H1 (cell line): ENCODE measurements around the gene SLC8A1. TPM values are rescaled to one million over a fixed set of nuclear protein-coding genes. Genes with fewer than 3 reads are reported as not detected.

Experiments
- CTCF ChIA-PET: fragments of 300-600 bp; sonication (Branson Sonifier 250); formaldehyde crosslinking; loops from one replicate; lab custom pipeline; 2021; ENCODE audit not compliant: partially characterized antibody; lab: Charles Lee
- POLR2A ChIA-PET: fragments of 300-600 bp; sonication (Branson Sonifier 250); formaldehyde crosslinking; loops from one replicate; lab custom pipeline; 2021; ENCODE audit warnings: inconsistent platforms; ENCODE audit not compliant: partially characterized antibody; lab: Charles Lee
- DNase-seq, 2 experiments: peaks; one replicate each; pipeline versions ENCODE4 v3.0.0 to v3.0.0-alpha.2; 2010 to 2022; ENCODE audit warnings: low spot score in 2 of 2, low read depth in 1 of 2, mixed read lengths in 1 of 2
- FAIRE-seq: peaks from 2 replicates; lab custom pipeline; 2011; peaks lifted over from hg19 to GRCh38; lab: Jason Lieb, UNC
- H2AFZ ChIP-seq: 2 replicates; pipeline ENCODE4 v1.8.1; 2012; ENCODE audit warnings: low read length, inconsistent platforms
- H2AK5ac ChIP-seq: 2 replicates; pipeline ENCODE4 v1.6.1; 2013; ENCODE audit warnings: low read depth, low read length
- H2BK120ac ChIP-seq: replicated peaks from 2 replicates; pipeline ENCODE3; 2013; ENCODE audit warnings: low read depth, low read length, inconsistent platforms
- H2BK12ac ChIP-seq: 2 replicates; pipeline ENCODE4 v1.6.1; 2013; ENCODE audit warnings: low read depth, low read length
- H2BK15ac ChIP-seq: 2 replicates; pipeline ENCODE4 v1.6.1; 2013; ENCODE audit warnings: low read length
- H2BK20ac ChIP-seq: 2 replicates; pipeline ENCODE4 v1.6.1; 2013; ENCODE audit warnings: low read length
- H2BK5ac ChIP-seq: 2 replicates; pipeline ENCODE4 v1.6.1; 2013; ENCODE audit warnings: low read depth, low read length
- H3K14ac ChIP-seq: 2 replicates; pipeline ENCODE4 v1.6.1; 2013; ENCODE audit warnings: inconsistent platforms; ENCODE audit not compliant: insufficient read length
- H3K18ac ChIP-seq: 2 replicates; pipeline ENCODE4 v1.6.1; 2013; ENCODE audit warnings: low read length; ENCODE audit errors: extremely low read depth
- H3K23ac ChIP-seq: 2 replicates; pipeline ENCODE4 v1.6.1; 2013; ENCODE audit warnings: inconsistent platforms; ENCODE audit not compliant: insufficient read length
- H3K23me2 ChIP-seq: 2 replicates; pipeline ENCODE4 v1.6.1; 2013; ENCODE audit warnings: low read depth, low read length
- H3K27ac ChIP-seq: 2 replicates; pipeline ENCODE4 v1.6.1; 2011; ENCODE audit warnings: low read depth, low read length, inconsistent platforms
- H3K27me3 ChIP-seq, 4 experiments: replicated peaks in 1 of 4; 1 replicate in 1 of 4; 2 replicates in 3 of 4; pipeline versions ENCODE4 v1.6.1 to v1.8.1; 2011 to 2013; ENCODE audit warnings: low read length in 3 of 4, mild to moderate bottlenecking in 3 of 4, inconsistent platforms in 2 of 4, mixed read lengths in 2 of 4, moderate library complexity in 1 of 4; ENCODE audit not compliant: control insufficient read depth in 3 of 4, insufficient read depth in 3 of 4; ENCODE audit errors: extremely low read depth in 1 of 4
- H3K36me3 ChIP-seq, 4 experiments: 2 replicates each; pipeline versions ENCODE4 v1.6.1 to v1.8.1; 2011 to 2013; ENCODE audit warnings: mild to moderate bottlenecking in 4 of 4, low read length in 3 of 4, moderate library complexity in 2 of 4, control low read depth in 1 of 4, inconsistent platforms in 1 of 4; ENCODE audit not compliant: insufficient read depth in 4 of 4, control insufficient read depth in 2 of 4
- H3K4ac ChIP-seq: replicated peaks from 2 replicates; pipeline ENCODE3; 2013; ENCODE audit warnings: low read length, low read depth, mixed read lengths, inconsistent platforms; ENCODE audit not compliant: insufficient read length
- H3K4me1 ChIP-seq, 4 experiments: replicated peaks in 1 of 4; 1 replicate in 1 of 4; 2 replicates in 3 of 4; pipeline versions ENCODE4 v1.6.1 to v1.8.1; 2011 to 2013; ENCODE audit warnings: low read length in 3 of 4, inconsistent platforms in 2 of 4, mixed read lengths in 1 of 4; ENCODE audit not compliant: insufficient read depth in 4 of 4, control insufficient read depth in 3 of 4
- H3K4me2 ChIP-seq, 2 experiments: 2 replicates each; pipeline versions ENCODE4 v1.6.1 to v1.8.1; 2011 to 2013; ENCODE audit warnings: low read depth in 2 of 2, low read length in 2 of 2, control low read depth in 1 of 2, inconsistent platforms in 1 of 2, mild to moderate bottlenecking in 1 of 2; ENCODE audit not compliant: insufficient read depth in 1 of 2
- H3K4me3 ChIP-seq, 4 experiments: fragments of 200-600, 300-600 bp in 1 of 4; sonication (generic), shearing (Covaris generic), sonication (Bioruptor Twin) in 1 of 4; 2 replicates each; pipeline versions ENCODE4 v1.5.1 to v1.8.1; 2011 to 2016; ENCODE audit warnings: low read length in 4 of 4, low read depth in 3 of 4, control low read depth in 2 of 4, inconsistent platforms in 2 of 4, mild to moderate bottlenecking in 2 of 4, mixed read lengths in 1 of 4, moderate library complexity in 1 of 4; ENCODE audit not compliant: insufficient read depth in 2 of 4; ENCODE audit errors: extremely low read depth in 1 of 4
- H3K56ac ChIP-seq: replicated peaks from 2 replicates; pipeline ENCODE3; 2013; ENCODE audit warnings: low read depth, mild to moderate bottlenecking, mixed read lengths, low read length, inconsistent platforms; ENCODE audit not compliant: insufficient read length
- H3K79me1 ChIP-seq: 2 replicates; pipeline ENCODE4 v1.6.1; 2013; ENCODE audit warnings: low read depth, low read length, control low read depth
- H3K79me2 ChIP-seq, 2 experiments: 2 replicates each; pipeline versions ENCODE4 v1.6.1 to v1.8.1; 2012 to 2013; ENCODE audit warnings: low read length in 2 of 2, mild to moderate bottlenecking in 2 of 2, inconsistent platforms in 1 of 2; ENCODE audit not compliant: insufficient read depth in 2 of 2, control insufficient read depth in 1 of 2
- H3K9ac ChIP-seq, 4 experiments: replicated peaks in 1 of 4; 1 replicate in 1 of 4; 2 replicates in 3 of 4; pipeline versions ENCODE4 v1.6.1 to v1.8.1; 2011 to 2013; ENCODE audit warnings: low read depth in 3 of 4, low read length in 3 of 4, control low read depth in 2 of 4, mild to moderate bottlenecking in 2 of 4, moderate library complexity in 2 of 4, inconsistent platforms in 1 of 4; ENCODE audit errors: extremely low read depth in 1 of 4
- H3K9me3 ChIP-seq, 2 experiments: 2 replicates each; pipeline versions ENCODE4 v1.6.1 to v1.8.1; 2012 to 2013; ENCODE audit warnings: mild to moderate bottlenecking in 2 of 2, moderate library complexity in 2 of 2, control low read depth in 1 of 2, inconsistent platforms in 1 of 2, low read depth in 1 of 2, low read length in 1 of 2, mixed read lengths in 1 of 2; ENCODE audit not compliant: insufficient read depth in 2 of 2
- H4K20me1 ChIP-seq, 2 experiments: replicated peaks in 1 of 2; 2 replicates each; pipeline versions ENCODE3 to v1.8.1; 2011 to 2013; ENCODE audit warnings: inconsistent platforms in 2 of 2, low read length in 2 of 2, mild to moderate bottlenecking in 1 of 2; ENCODE audit not compliant: insufficient read depth in 2 of 2, control insufficient read depth in 1 of 2
- H4K5ac ChIP-seq: 2 replicates; pipeline ENCODE4 v1.6.1; 2013; ENCODE audit warnings: low read length, low read depth, mixed read lengths, inconsistent platforms; ENCODE audit not compliant: insufficient read length
- H4K8ac ChIP-seq: 2 replicates; pipeline ENCODE4 v1.8.0; 2013; ENCODE audit warnings: mild to moderate bottlenecking, moderate library complexity, low read length, inconsistent platforms; ENCODE audit not compliant: insufficient read depth; ENCODE audit errors: extremely low read depth
- H4K91ac ChIP-seq: replicated peaks from 2 replicates; pipeline ENCODE3; 2013; ENCODE audit warnings: low read length, mixed read lengths, inconsistent platforms; ENCODE audit not compliant: insufficient read length
- ATF2 ChIP-seq: IDR thresholded peaks from 2 replicates; pipeline ENCODE4 v1.6.1; 2012; ENCODE audit warnings: low read length, inconsistent platforms
- ATF3 ChIP-seq: IDR thresholded peaks from 2 replicates; pipeline ENCODE4 v1.6.1; 2011; ENCODE audit warnings: low read depth, mild to moderate bottlenecking, low read length; ENCODE audit not compliant: insufficient read depth
- CEBPB ChIP-seq: IDR thresholded peaks from 2 replicates; pipeline ENCODE4 v1.6.1; 2012; ENCODE audit warnings: low read depth, low read length
- HDAC2 ChIP-seq, 2 experiments: fragments of 300-600 bp in 1 of 2; sonication (generic) in 1 of 2; IDR thresholded peaks; 2 replicates each; pipeline ENCODE4 v1.6.1; 2011 to 2012; ENCODE audit warnings: low read depth in 2 of 2, low read length in 2 of 2, mild to moderate bottlenecking in 2 of 2, moderate library complexity in 2 of 2, borderline replicate concordance in 1 of 2, inconsistent platforms in 1 of 2
- MAFK ChIP-seq: IDR thresholded peaks from 2 replicates; pipeline ENCODE4 v1.6.1; 2012; ENCODE audit warnings: low read depth, mild to moderate bottlenecking, improper control_type of control experiment, low read length
- NANOG ChIP-seq: IDR thresholded peaks from 2 replicates; pipeline ENCODE4 v1.6.1; 2011; ENCODE audit warnings: low read length, low read depth, mild to moderate bottlenecking, inconsistent platforms; ENCODE audit not compliant: insufficient read depth, poor library complexity, severe bottlenecking
- PHF8 ChIP-seq: fragments of 200-600 bp; sonication (generic); conservative IDR thresholded peaks from 2 replicates; pipeline ENCODE4 v1.7.1; 2012; ENCODE audit warnings: low read depth, mild to moderate bottlenecking, inconsistent platforms, low read length, moderate library complexity
- POU5F1 ChIP-seq: IDR thresholded peaks from 2 replicates; pipeline ENCODE4 v1.6.1; 2011; ENCODE audit warnings: low read depth, mild to moderate bottlenecking, low read length, moderate library complexity
- RBBP5 ChIP-seq: IDR thresholded peaks from 2 replicates; pipeline ENCODE4 v1.7.1; 2012; ENCODE audit warnings: low read depth, mild to moderate bottlenecking, inconsistent platforms, low read length, moderate library complexity, borderline replicate concordance
- SP4 ChIP-seq: IDR thresholded peaks from 2 replicates; pipeline ENCODE4 v1.6.1; 2012; ENCODE audit warnings: low read length, inconsistent platforms
- TAF1 ChIP-seq: IDR thresholded peaks from 2 replicates; pipeline ENCODE4 v1.6.1; 2011; ENCODE audit warnings: mild to moderate bottlenecking, low read depth, low read length
- TCF12 ChIP-seq: IDR thresholded peaks from 2 replicates; pipeline ENCODE4 v1.6.1; 2011; ENCODE audit warnings: low read depth, mild to moderate bottlenecking, low read length
- YY1 ChIP-seq: IDR thresholded peaks from 2 replicates; pipeline ENCODE4 v1.6.1; 2011; ENCODE audit warnings: low read depth, mild to moderate bottlenecking, low read length
- WGBS, 2 experiments: shearing (Covaris generic) in 1 of 2; methylation state at CpG; one replicate each; pipeline versions ENCODE4 v1.1.6 to v1.1.7; 2013 to 2015; ENCODE audit warnings: low lambda C conversion rate in 2 of 2, mixed read lengths in 2 of 2, inconsistent platforms in 1 of 2, low coverage in 1 of 2, missing lambda C conversion rate in 1 of 2; ENCODE audit not compliant: insufficient replicate concordance in 2 of 2, insufficient coverage in 1 of 2, insufficient read length in 1 of 2; ENCODE audit errors: extremely low coverage in 1 of 2, missing lambda C conversion rate in 1 of 2; 5-methylcytosine and 5-hydroxymethylcytosine counted together
- polyA plus RNA-seq, 7 experiments: library from polyadenylated mRNA; depleted of rRNA in 3 of 7; stranded (reverse) in 5 of 7; unstranded in 2 of 7; fragments of >200 nt in 5 of 7; fragments of 200-250 nt in 2 of 7; gene quantifications; 1 replicate in 5 of 7; 2 replicates in 1 of 7; 4 replicates in 1 of 7; pipeline versions ENCODE4 v1.2.1 to v1.2.3, GENCODE V29; 2011 to 2013; ENCODE audit warnings: missing spikeins in 2 of 7, mixed read lengths in 2 of 7
- total RNA-seq: library from RNA; stranded (reverse); fragmentation: NEBNext Ultra II Directional; extraction: Animal tissue kit (Norgen Biotek cat#: 25700); gene quantifications from 2 replicates; pipeline ENCODE4 v1.2.1, GENCODE V29; 2021

Gene SLC8A1
- total and polyA plus RNA-seq, 2 of the 8 experiments (the other 6 are each of a cell fraction or from before 2014, with no cell fraction given): 0.68 to 3.6 TPM

- Histone ChIP-seq H2BK5ac (no peak overlapping the region), H3K18ac (no peak overlapping the region), H3K23me2 (no peaks in the 10 kb centered on the region), H3K4me1 (peaks cover 0 to 4% (median 0%) of the 10 kb centered on the region in 4 experiments; a peak in 2 of 7 replicates), H2BK15ac (no peak overlapping the region), H4K5ac (no peak overlapping the region), H3K4ac (no peak overlapping the region), H2BK120ac (no peak overlapping the region), H3K9ac (no peak overlapping the region), H3K56ac (no peak overlapping the region), H4K8ac (no peak overlapping the region), H4K20me1 (no peaks in the 10 kb centered on the region), H2AK5ac (no peak overlapping the region), H3K79me1 (no peaks in the 10 kb centered on the region), H3K4me2 (no peak overlapping the region), H3K27ac (no peak overlapping the region), H3K23ac (no peak overlapping the region), H3K9me3 (no peaks in the 10 kb centered on the region), H3K79me2 (no peaks in the 10 kb centered on the region), H3K27me3 (no peaks in the 10 kb centered on the region), H3K4me3 (no peak overlapping the region), H2BK20ac (no peak overlapping the region), H2AFZ (no peak overlapping the region), H2BK12ac (no peak overlapping the region), H3K36me3 (no peaks in the 10 kb centered on the region), H3K14ac (no peak overlapping the region), H4K91ac (no peak overlapping the region)
- FAIRE-seq: no peak
- POLR2A ChIA-PET: no interaction called here
- WGBS, 2 experiments: 78% methylated on average over 5 of the region's 5 CpGs; no CpG with 5 or more reads in 1 of the 2 experiments
- CTCF ChIA-PET: no interaction called here
- no peak for DNase-seq
- TF ChIP-seq ATF2 (no peak), POU5F1 (no peak), YY1 (no peak), MAFK (no peak), HDAC2 (IDR thresholded peaks at IDR 0.05; ENCODE audit: borderline replicate concordance in 1 of 2, low read depth in 2 of 2, low read length in 2 of 2) (no peak), PHF8 (no peak), ATF3 (no peak), RBBP5 (no peak), CEBPB (no peak), TCF12 (no peak), SP4 (no peak), NANOG (no peak), TAF1 (no peak)
These were observed 267.3 kb downstream of the SLC8A1 start for GRCh38 chr2:40184551-40184950.
